ENCODE results near the gene MEIS2.

The MEIS2 gene

GRCh38 chr15:36960179-36960946 lies 140.0 kb downstream of the MEIS2 start:
- no peak for DNase-seq (ENCODE audit: low read depth)

DNA sequence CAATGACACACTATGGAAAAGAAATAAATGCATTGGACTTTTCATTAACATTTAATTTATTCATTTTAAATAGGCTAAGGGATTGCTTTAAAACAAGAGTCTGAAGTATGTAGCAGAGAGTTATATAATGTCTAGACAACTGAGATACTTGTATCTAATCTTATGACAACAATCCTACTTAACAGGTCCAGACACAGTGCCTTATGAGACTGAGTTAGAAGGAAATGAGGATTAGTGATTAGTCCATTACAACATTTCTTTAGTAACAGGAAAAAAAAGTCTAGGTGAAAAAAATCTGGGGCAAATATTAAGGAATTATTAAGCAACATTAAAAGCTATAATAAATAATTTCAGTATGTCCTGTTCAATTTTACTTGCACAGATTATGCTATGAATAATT lies 140.6 kb downstream of the MEIS2 start:
- no peak for DNase-seq (ENCODE audit: low read depth)

GRCh38 chr15:36958606-36959005 lies 141.7 kb downstream of the MEIS2 start:
- no peak for DNase-seq (ENCODE audit: low read depth)

GRCh38 chr15:36954486-36954885 lies 145.9 kb downstream of the MEIS2 start:
- no peak for DNase-seq (ENCODE audit: low read depth)

DNA sequence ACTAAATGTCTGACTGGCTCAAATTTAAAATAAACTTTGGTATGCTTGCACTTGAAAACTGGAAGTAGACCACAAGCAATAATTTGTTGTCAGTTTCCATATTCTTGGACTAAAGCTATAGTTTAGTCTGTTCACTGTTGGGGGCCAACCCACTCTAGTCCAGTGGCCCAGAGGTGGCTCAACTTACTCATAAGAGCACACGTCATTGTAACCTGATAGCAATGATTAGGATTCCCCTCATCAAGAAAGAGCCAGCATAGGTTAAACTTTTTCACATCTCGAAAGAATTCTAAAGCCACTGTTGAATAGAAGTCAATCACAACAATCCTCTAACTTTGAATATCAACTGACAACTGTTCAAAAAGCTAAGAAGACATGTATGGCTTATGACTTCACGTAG lies 147.0 kb downstream of the MEIS2 start:
- DNase-seq (ENCODE audit: low read depth) = no peak

DNA sequence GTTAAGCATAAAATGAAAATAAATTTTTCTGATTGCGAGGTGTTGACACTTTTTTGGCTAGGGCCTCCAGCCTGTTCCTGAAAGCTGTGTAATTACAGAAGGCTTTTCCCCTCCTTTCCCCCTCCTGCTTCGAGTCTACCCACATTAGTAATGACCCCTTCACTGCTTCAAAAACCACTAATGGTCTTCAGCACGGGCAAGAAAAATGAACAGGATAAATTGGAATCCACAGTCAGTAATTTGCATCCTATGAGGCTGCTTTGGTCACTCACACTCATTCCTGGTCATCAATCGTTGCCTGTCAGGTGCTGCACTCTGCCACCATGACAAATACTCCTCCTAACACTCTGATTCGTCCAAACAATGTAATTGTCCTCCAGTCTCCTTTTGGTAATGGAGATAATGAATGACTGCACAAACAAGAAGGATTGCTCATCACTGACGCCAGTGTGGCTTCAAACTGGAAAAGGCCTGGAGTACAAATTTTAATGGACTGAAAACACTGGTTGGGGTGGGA lies 148.6 kb downstream of the MEIS2 start:
- DNase-seq (ENCODE audit: low read depth) = no peak

DNA sequence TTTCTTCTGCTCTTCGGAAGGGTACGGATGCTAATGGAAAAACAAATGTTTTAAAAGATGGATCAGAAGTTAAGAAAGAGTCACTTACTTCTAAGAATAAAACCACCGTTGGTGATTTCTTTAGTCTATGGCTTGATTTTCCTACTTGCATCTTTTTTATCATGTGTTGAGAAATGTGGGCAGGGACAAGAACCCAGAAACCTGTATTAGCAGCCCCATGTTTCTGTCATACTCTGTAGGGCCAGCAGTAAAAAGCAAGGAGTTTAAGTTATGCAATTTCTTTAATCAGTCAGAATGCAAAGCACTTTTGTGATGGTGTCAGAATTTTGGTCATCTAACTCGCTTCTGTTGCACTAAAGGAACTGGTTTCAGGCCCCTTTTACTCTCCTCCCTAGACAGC lies 150.0 kb downstream of the MEIS2 start:
- no peak for DNase-seq (ENCODE audit: low read depth)

- DNase-seq (ENCODE audit: low read depth) = no peak
Observed at GRCh38 chr15:36948982-36949381, 151.4 kb downstream of the MEIS2 start.

DNA sequence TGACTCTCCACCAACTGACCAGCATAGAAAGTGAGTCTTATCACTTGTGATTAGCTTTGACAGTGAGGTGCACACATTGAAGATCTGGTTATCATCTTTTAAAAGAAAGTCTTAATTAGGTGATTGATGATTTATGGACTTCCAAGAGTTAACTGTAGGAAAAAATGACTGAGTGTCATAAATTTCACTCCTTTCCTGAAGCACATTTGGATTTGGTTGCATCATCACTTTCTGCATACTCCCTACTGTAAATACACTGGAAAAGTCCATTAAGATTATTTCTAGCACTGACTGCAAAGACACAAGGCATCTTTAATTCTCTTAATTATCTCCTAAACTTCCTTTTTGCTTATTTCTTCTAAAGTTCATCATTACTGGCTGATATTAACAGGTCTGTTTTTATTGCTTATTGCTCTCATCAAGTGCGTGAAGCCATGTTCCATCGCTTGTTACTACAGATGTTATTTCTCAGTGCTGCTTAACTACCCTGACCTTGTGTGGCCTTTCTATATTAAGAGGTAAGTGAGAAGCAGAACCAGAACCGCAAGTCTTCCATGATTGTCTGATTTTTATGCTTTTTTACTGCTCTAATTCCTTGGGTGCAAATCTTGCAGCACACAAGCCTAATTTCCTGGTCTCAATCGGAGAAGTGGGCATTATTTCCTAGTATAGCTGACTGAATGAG lies 153.2 kb downstream of the MEIS2 start:
- DNase-seq (ENCODE audit: low read depth) = no peak

GRCh38 chr15:36944442-36944841 lies 155.9 kb downstream of the MEIS2 start:
- no peak for DNase-seq (ENCODE audit: low read depth)

DNA sequence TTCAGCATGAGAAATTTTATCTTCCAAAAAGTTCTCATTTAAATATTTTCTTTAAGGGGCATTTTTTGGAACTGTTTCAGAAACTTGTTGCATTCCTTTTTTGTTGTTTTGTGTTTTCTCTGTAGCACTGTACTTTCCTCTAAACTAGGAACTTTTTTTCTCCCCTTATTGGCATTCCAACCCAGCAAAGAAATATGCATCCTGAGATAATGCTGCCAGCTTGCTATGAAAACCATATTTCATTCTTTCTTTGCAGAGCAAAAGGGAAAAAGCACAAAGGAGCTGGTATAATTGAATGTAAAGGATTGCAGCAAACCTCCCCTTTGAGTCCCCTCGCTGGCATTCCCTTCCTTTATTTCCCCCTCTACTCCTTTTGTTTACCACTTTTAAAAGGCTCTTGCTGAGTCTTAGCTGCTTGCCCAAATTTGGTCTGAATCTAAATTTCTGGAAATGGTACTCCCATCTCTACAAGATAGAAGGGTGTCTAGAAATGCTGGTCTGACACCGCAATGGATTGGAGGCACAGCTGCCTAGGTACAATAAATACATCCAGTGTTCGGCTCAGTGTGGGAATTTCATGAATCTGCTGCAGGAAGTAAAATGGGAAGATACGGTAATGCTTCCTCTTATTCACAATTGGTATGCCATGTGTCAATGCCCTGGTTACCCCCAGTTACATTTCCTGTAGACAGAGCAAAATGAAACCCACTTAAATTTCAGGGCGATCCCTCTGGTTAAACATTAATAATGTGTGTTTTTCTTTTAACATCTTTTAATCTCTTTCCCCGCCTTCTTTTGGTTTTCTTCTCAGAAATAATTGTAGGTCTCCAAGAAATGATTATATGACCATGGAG lies 156.6 kb downstream of the MEIS2 start:
- DNase-seq (ENCODE audit: low read depth) = no peak

GRCh38 chr15:36942248-36942827 lies 158.0 kb downstream of the MEIS2 start:
- no peak for DNase-seq (ENCODE audit: low read depth)

GRCh38 chr15:36941798-36942197 lies 158.6 kb downstream of the MEIS2 start:
- no peak for DNase-seq (ENCODE audit: low read depth)

DNA sequence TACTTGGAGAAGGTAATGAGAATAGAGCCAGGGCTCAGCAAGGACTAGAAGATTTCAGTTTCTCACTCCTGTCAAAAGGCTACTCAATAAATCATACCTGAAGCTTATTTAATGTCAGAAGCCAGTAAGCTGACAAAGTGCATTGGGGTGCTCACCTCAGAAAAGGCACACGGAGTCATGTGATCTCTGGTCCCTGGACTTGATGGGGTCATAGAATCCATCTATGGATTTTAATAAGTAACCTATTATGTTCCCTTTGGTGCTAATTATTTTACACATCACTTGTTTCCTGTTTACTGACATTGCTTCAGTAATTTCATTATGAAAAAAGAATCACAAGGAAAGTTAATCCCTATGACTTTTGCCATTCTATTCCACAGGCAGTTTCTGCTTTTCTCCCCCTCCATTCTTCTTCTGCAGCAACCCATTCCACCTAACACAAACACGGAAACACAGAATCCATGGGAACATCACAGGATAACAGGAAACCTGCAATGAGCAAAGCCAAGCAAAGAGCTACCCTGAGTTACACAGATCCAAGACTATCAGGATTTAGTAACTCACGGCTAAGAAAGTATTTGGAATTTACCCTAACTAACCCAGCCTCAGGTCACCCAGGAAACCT lies 159.6 kb downstream of the MEIS2 start:
- DNase-seq (ENCODE audit: low read depth) = no peak

- DNase-seq (ENCODE audit: low read depth) = no peak
Observed at GRCh38 chr15:36940219-36940618, 160.1 kb downstream of the MEIS2 start.

- DNase-seq (ENCODE audit: low read depth) = no peak
Observed at GRCh38 chr15:36938764-36939163, 161.6 kb downstream of the MEIS2 start.

- DNase-seq (ENCODE audit: low read depth) = no peak
Observed at GRCh38 chr15:36938131-36938530, 162.2 kb downstream of the MEIS2 start.

GRCh38 chr15:36936613-36937012 lies 163.7 kb downstream of the MEIS2 start:
- DNase-seq (ENCODE audit: low read depth) = no peak

- no peak for DNase-seq (ENCODE audit: low read depth)
Observed at GRCh38 chr15:36933255-36933990, 166.9 kb downstream of the MEIS2 start.

DNA sequence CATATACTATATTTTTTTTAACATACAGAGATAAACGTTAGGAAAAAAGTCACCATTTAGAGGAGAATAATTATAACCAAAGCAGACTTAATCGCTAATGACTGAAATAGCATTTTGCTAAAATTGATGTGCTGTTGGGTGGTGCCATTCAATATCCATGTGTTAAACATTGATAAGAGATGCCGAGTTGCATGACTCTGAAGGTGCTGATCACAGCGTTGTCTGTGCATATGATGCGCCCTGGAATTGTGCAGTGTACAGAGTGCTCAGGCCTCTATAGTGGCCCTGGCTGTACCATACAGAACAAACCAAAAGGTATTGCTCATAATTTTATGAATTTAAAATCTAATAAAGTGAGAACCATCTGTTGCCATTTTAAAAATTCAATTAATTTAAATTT lies 168.3 kb downstream of the MEIS2 start:
- DNase-seq (ENCODE audit: low read depth) = no peak

DNA sequence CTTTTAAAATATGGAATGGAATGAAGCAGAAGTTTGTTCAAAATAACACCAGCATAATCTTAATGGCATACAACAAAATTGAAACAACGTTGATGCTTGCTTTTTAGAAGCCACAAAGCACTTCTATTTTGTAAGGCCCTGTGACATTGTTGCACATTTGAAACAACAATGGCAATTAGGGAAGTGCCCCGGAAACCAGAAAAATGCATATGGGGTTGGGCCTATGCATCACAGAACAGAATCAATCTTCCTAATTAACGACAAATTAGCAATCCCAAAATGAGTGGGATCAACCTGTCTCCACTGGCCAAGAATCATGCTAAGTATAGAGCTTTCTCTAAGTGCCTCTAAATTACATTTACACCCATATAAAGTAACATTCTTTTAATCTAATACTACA lies 168.9 kb downstream of the MEIS2 start:
- DNase-seq (ENCODE audit: low read depth) = no peak
